Measurements from ENCODE around the gene PARP2. TPM values are rescaled to one million over a fixed set of nuclear protein-coding genes. Genes with fewer than 3 reads are reported as not detected.

PARP2 gene
- total RNA-seq, 1 donor from 2014 or later: 36.3 TPM

DNA sequence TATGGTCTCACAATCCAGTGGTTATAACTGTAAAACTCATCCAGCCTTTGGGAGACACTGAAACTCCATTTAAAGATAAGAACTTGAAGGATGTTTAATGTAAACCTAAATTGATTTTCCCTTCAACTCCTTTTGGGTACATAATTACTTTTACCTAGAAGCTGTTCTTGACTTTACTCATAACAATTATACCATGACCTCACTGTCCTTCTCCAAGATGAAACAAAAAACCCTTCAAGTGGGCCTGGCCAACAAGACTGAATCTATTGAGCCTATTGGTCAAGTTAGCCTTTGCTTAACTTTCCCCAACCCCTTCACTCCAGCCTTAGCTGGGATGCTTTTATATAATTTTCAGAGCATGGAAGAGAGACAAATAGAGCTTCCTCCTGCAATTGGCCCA is 22.5 kb downstream of the PARP2 start:
- Mint-ChIP-seq H3K27ac (no peak overlapping the region), H3K4me1 (ENCODE audit: unreplicated experiment) (no peaks in the 10 kb centered on the region), H3K4me3 (no peak overlapping the region), H3K36me3 (peaks cover 11% of the 10 kb centered on the region), H3K27me3 (no peaks in the 10 kb centered on the region), H3K9me3 (no peaks in the 10 kb centered on the region)
- DNase-seq (ENCODE audit: extremely low spot score, unreplicated experiment): no peak
- TF ChIP-seq, protein P1, sequence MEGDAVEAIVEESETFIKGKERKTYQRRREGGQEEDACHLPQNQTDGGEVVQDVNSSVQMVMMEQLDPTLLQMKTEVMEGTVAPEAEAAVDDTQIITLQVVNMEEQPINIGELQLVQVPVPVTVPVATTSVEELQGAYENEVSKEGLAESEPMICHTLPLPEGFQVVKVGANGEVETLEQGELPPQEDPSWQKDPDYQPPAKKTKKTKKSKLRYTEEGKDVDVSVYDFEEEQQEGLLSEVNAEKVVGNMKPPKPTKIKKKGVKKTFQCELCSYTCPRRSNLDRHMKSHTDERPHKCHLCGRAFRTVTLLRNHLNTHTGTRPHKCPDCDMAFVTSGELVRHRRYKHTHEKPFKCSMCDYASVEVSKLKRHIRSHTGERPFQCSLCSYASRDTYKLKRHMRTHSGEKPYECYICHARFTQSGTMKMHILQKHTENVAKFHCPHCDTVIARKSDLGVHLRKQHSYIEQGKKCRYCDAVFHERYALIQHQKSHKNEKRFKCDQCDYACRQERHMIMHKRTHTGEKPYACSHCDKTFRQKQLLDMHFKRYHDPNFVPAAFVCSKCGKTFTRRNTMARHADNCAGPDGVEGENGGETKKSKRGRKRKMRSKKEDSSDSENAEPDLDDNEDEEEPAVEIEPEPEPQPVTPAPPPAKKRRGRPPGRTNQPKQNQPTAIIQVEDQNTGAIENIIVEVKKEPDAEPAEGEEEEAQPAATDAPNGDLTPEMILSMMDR (conservative IDR thresholded peaks at IDR 0.05): no peak

DNA sequence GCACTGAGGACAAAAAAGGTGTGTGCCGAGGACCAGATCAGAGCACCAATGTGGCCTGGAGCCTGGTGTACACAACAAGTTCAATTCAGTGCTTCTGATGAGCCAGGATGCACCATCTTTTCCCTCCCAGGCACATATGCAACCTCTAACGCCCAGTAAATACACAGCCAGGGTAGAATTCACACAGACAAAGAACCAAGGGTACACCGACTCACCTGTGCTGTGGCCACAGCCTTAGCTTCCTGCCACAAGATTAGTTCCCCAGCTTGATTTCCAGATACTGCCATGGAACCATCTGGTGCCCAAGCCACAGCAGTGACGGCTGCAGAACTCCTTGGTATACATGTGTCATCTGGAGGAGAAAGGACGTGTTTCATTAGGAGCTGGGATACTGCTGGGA is 29.4 kb downstream of the PARP2 start:
- TF ChIP-seq, protein P1 (conservative IDR thresholded peaks at IDR 0.05): no peak
- H3K4me3 Mint-ChIP-seq: no peak overlapping the region
- H3K4me1 Mint-ChIP-seq (ENCODE audit: unreplicated experiment): no peaks in the 10 kb centered on the region
- H3K36me3 Mint-ChIP-seq: peaks cover 19% of the 10 kb centered on the region
- H3K27me3 Mint-ChIP-seq: no peaks in the 10 kb centered on the region
- DNase-seq (ENCODE audit: extremely low spot score, unreplicated experiment): no peak
- no peak overlapping the region for H3K27ac Mint-ChIP-seq
- no peaks in the 10 kb centered on the region for H3K9me3 Mint-ChIP-seq

DNA sequence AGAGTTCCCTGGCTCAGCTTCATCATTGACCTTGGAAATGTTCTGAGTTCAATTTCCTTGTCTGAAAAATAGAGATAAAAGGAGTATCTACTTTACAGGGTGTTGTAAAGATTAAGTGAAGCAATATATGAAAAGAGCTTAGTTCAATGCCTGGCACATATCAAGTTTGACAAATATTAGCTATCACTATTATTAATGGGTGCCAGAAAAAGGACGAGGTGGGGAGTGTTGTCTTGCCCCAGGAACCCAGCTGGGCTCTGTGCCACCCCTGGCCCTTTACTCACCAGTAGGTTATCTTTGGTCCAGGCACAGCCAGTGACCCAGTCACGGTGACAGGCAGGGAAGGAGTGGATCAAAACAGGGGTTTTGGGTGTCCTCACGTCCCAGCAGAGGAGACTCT is 32.0 kb downstream of the PARP2 start:
- Mint-ChIP-seq H3K27ac (no peak overlapping the region), H3K36me3 (peaks cover 17% of the 10 kb centered on the region)

DNA sequence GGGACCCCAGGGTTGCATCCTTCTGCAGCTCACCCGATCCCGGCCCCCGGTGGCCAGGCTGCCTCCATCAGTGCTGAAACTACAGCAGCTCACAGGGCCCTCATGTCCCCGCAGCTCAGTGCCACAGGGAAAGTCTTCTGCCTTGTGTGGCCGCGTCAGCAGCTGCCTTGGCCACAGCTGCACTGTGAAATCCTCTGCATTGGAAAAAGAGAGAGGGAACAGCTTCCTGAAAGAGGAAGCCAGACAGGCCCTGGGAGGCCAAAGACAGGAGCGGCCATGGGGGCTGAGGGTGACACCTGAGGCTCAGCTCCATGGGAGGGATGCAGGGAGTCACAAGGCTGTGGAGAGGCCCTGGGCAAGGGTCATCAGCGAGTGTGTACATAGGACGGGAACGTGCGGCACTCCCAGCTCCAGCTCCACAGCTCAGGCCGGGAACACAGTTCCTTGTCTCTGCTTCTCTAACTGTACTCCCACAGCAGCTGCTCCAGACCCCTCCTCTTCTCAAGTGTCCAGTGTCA is 32.7 kb downstream of the PARP2 start:
- no peaks in the 10 kb centered on the region for H3K27me3 Mint-ChIP-seq
- peaks cover 19% of the 10 kb centered on the region for H3K36me3 Mint-ChIP-seq
- H3K27ac Mint-ChIP-seq: peak overlapping the region; percentile 70

More for the DNA sequence above, 32.0 kb downstream of the PARP2 start:
- H3K4me3 Mint-ChIP-seq: no peak overlapping the region
- TF ChIP-seq, protein P1 (conservative IDR thresholded peaks at IDR 0.05): no peak
- no peaks in the 10 kb centered on the region for H3K4me1 Mint-ChIP-seq (ENCODE audit: unreplicated experiment)
- H3K9me3 Mint-ChIP-seq: no peaks in the 10 kb centered on the region
- DNase-seq (ENCODE audit: extremely low spot score, unreplicated experiment): no peak
- H3K27me3 Mint-ChIP-seq: no peaks in the 10 kb centered on the region

DNA sequence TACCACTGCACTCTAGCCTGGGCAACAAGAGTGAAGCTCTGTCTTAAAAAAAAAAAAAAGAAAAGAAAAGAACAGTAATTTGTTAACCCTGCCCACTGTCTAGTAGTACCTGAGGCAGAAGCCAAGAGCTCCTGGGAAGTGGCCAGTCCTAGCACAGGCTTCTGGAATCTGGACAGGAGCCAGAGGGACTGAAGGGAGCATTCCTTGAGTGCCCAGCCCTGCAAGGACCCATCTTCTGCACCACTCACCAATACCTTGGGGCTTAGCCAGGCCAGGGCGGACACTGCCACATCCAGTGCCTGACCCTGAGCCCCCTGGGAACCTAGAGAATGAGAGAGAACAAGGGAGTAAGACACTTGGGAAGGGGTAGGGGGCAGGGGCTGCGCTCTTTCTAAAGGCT is 33.7 kb downstream of the PARP2 start:
- DNase-seq (ENCODE audit: extremely low spot score, unreplicated experiment): no peak
- no peak overlapping the region for H3K27ac Mint-ChIP-seq
- peaks cover 14% of the 10 kb centered on the region for H3K36me3 Mint-ChIP-seq
- TF ChIP-seq, protein P1 (conservative IDR thresholded peaks at IDR 0.05): no peak
- no peaks in the 10 kb centered on the region for H3K27me3 Mint-ChIP-seq
- no peaks in the 10 kb centered on the region for H3K9me3 Mint-ChIP-seq
- H3K4me1 Mint-ChIP-seq (ENCODE audit: unreplicated experiment): no peaks in the 10 kb centered on the region
- H3K4me3 Mint-ChIP-seq: no peak overlapping the region

More for the DNA sequence above, 32.7 kb downstream of the PARP2 start:
- Mint-ChIP-seq H3K4me1 (ENCODE audit: unreplicated experiment) (no peaks in the 10 kb centered on the region), H3K4me3 (no peak overlapping the region), H3K9me3 (no peaks in the 10 kb centered on the region)
- DNase-seq (ENCODE audit: extremely low spot score, unreplicated experiment): no peak
- TF ChIP-seq, protein P1 (conservative IDR thresholded peaks at IDR 0.05): no peak

DNA sequence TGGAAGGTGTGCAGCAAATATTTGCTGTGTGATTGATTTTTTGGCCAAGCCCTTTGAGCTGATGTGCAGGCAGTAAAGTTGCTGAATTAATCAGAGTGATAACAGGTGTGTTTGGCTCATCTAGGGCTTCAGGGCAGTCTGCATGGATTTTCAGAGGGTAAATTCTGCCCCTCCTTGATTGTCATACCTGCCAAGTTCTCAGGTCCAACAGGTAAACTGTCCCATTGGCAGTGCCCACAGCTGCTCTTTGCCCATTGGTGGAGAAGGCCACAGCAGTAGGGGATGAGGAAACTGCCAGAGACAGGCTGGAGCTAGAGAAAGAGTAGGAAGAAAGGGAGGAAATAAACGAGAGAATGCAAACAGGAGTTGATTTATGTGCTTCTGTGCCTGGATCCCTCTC is 36.3 kb downstream of the PARP2 start:
- Mint-ChIP-seq H3K9me3 (no peaks in the 10 kb centered on the region), H3K36me3 (peaks cover 19% of the 10 kb centered on the region)

More for the DNA sequence above, 36.3 kb downstream of the PARP2 start:
- no peak overlapping the region for H3K27ac Mint-ChIP-seq
- TF ChIP-seq, protein P1 (conservative IDR thresholded peaks at IDR 0.05): no peak
- H3K4me3 Mint-ChIP-seq: no peak overlapping the region
- H3K4me1 Mint-ChIP-seq (ENCODE audit: unreplicated experiment): no peaks in the 10 kb centered on the region
- DNase-seq (ENCODE audit: extremely low spot score, unreplicated experiment): no peak
- H3K27me3 Mint-ChIP-seq: no peaks in the 10 kb centered on the region
